Vagina (tissue), 2 donors: Measurements from ENCODE around the gene SPTLC3.

Experiments used
- POLR2A ChIP-seq, 2 donors: fragments of 450-650 bp; IDR thresholded peaks; one replicate each; pipeline ENCODE4 v1.6.1; 2017; ENCODE audit warnings: antibody characterized with exemption in 2 of 2, mild to moderate bottlenecking in 2 of 2, moderate library complexity in 2 of 2
- POLR2AphosphoS5 ChIP-seq, 2 donors: sonication (generic); formaldehyde crosslinking; IDR thresholded peaks; one replicate each; pipeline ENCODE4 v1.9.0; 2017; ENCODE audit warnings: antibody characterized with exemption in 2 of 2, mild to moderate bottlenecking in 2 of 2, low read depth in 1 of 2; ENCODE audit not compliant: insufficient read depth in 1 of 2
- TF ChIP-seq, protein P1 (sequence below), 3 experiments: fragments of 450-650 bp in 2 of 3; fragments of 200-600 bp in 1 of 3; sonication (generic) in 1 of 3; IDR thresholded peaks; one replicate each; pipeline ENCODE4 v1.5.1; 2017 to 2019; ENCODE audit warnings: antibody characterized with exemption in 3 of 3, mild to moderate bottlenecking in 2 of 3, moderate library complexity in 2 of 3

- TF ChIP-seq, protein P1, sequence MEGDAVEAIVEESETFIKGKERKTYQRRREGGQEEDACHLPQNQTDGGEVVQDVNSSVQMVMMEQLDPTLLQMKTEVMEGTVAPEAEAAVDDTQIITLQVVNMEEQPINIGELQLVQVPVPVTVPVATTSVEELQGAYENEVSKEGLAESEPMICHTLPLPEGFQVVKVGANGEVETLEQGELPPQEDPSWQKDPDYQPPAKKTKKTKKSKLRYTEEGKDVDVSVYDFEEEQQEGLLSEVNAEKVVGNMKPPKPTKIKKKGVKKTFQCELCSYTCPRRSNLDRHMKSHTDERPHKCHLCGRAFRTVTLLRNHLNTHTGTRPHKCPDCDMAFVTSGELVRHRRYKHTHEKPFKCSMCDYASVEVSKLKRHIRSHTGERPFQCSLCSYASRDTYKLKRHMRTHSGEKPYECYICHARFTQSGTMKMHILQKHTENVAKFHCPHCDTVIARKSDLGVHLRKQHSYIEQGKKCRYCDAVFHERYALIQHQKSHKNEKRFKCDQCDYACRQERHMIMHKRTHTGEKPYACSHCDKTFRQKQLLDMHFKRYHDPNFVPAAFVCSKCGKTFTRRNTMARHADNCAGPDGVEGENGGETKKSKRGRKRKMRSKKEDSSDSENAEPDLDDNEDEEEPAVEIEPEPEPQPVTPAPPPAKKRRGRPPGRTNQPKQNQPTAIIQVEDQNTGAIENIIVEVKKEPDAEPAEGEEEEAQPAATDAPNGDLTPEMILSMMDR (IDR thresholded peaks at IDR 0.05) = no peak
- TF ChIP-seq POLR2AphosphoS5 (IDR thresholded peaks at IDR 0.05; ENCODE audit: insufficient read depth in 1 of 2, low read depth in 1 of 2) (no peak), POLR2A (IDR thresholded peaks at IDR 0.05) (no peak)
Measured at GRCh38 chr20:13017235-13017634, 8.5 kb downstream of the SPTLC3 start.
